H54 (cell line): ENCODE results near the gene ANKRD44.
A peak's percentile ranks its signal among the peaks of the same experiment; 100 is the strongest.

Source experiments
- DNase-seq: peaks from one replicate; pipeline ENCODE4 v3.0.0; 2011; ENCODE audit warnings: low spot score, mixed read lengths; ENCODE audit not compliant: insufficient read length
- FAIRE-seq: peaks from 3 replicates; lab custom pipeline; 2011; peaks lifted over from hg19 to GRCh38; lab: Jason Lieb, UNC
- POLR2A ChIP-seq: IDR thresholded peaks from 2 replicates; pipeline ENCODE4 v1.6.1; 2011; ENCODE audit warnings: low read depth, mild to moderate bottlenecking, low read length

The ANKRD44 gene

GRCh38 chr2:197269815-197270214 is 40.8 kb downstream of the ANKRD44 start:
- no peak for FAIRE-seq
- no peak for TF ChIP-seq POLR2A
- no peak for DNase-seq

- DNase-seq (no peak), FAIRE-seq (no peak)
- no peak for TF ChIP-seq POLR2A
Observed at GRCh38 chr2:197268786-197269584, 41.6 kb downstream of the ANKRD44 start.

GRCh38 chr2:197266477-197266876 is 44.1 kb downstream of the ANKRD44 start:
- no peak for DNase-seq
- TF ChIP-seq POLR2A, result no peak
- FAIRE-seq, result no peak

- TF ChIP-seq POLR2A, result no peak
- FAIRE-seq (no peak), DNase-seq (no peak)
Observed at GRCh38 chr2:197265924-197266323, 44.7 kb downstream of the ANKRD44 start.

DNA sequence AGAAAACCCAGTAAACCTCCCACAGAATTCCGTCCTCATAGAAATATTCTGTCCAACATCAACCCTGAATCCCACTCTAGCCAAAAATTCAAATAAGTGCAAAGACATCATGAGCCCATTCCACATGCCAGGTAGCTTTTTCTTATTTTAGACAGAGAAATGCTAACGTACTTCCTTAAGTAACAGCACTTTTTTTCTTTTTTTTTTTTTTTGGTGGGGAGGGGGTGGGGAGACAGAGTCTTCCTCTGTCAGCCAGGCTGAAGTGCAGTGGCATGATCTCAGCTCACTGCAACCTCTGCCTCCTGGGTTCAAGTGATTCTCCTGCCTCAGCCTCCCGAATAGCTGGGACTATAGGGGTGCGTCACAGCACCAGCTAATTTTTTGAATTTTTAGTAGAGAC is 45.5 kb downstream of the ANKRD44 start:
- no peak for DNase-seq
- TF ChIP-seq POLR2A, result no peak
- FAIRE-seq, result no peak

DNA sequence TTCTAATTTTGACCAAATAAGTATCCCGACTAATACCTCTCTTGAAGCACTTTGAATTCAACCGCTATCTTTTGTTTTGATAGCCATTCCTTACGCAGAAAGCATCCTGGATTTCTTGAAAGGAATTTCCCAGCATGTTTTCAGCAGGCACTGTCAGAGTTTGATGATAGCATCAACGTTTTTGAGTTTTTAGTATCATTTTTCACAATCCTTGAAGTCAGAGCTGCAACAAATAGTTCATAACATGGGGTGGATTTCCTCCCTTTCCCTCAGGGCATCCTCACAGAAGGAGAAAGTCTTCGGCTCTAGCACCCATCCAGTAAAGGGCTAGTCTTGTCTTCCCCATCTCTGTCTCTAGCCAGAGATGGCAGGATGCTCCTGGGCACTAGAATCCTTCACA is 46.2 kb downstream of the ANKRD44 start:
- DNase-seq (no peak), FAIRE-seq (no peak)
- TF ChIP-seq POLR2A, result no peak

- TF ChIP-seq POLR2A, result no peak
- DNase-seq, result no peak
- FAIRE-seq, result no peak
Observed at GRCh38 chr2:197263077-197263476, 47.5 kb downstream of the ANKRD44 start.

DNA sequence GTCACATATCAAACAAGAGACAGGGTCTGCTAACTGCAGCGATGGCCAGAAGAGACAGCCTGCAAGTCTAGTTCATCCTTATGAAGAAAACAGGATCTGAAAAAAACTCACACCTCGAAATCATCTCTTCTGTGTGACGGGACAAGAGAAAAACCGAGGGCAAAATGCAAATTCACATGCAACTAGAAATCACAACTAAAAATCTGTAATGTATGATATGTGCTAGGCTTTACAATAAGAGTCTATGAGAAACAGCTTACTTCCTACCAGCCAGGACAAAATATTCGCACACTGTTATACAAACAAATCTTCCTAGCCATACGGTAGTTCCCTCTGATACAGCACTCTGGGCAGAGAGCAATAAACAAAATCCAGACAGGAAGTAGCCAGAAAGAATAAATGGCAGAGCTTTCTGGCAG is 48.8 kb downstream of the ANKRD44 start:
- no peak for TF ChIP-seq POLR2A
- DNase-seq (no peak), FAIRE-seq (no peak)

GRCh38 chr2:197259470-197259999 is 51.0 kb downstream of the ANKRD44 start:
- no peak for TF ChIP-seq POLR2A
- no peak for FAIRE-seq
- no peak for DNase-seq

GRCh38 chr2:197258580-197258979 is 52.0 kb downstream of the ANKRD44 start:
- FAIRE-seq (no peak), DNase-seq (no peak)
- TF ChIP-seq POLR2A, result no peak

DNA sequence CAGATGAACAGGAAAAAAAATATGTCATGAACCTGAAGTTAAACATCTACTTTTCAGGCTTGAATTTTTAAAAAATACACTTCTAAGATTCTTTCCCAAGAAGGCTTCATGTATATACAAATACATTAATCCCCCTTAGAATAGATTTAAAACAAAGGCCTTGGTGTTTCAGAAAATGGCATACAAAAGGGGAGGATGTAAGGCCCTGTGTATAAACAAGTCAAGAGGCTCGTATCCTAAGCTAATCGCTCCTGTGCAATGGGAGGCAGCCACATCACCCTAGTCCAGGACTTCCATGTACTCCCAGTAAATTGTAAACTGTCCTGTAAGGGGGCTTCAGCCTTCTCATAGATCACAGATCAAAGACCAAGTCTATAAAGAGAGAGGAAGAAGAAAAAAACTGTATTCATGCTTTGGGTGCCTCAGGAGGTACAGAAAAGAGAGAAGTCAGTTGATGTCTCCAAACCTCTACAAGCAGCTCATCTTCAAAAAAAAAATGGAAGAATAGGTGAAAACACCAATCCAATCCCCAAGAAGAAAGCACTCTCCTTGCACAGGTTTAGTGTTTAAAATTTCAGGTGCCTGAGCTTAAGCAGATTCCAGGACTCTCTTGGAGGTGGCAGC is 53.9 kb downstream of the ANKRD44 start:
- TF ChIP-seq POLR2A, result no peak
- no peak for FAIRE-seq
- DNase-seq, result no peak

DNA sequence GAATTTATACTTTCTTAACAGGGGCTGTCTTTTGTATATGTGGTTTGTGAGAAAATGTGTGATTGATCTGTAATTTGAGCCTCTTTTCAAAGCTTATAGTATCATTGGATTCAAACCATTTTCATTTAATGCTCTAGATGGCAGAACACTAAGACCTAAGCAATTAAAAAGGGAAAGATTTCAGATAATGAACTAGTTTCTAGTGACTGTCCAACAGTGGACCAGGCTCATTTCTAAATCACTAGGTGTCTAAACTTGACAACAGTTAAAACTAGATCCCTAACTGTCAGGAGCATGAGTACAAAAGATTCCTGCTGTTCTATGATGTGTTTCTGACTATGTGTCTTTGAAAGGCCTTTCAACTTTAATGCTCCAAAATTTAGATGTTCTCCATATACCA is 54.6 kb downstream of the ANKRD44 start:
- no peak for FAIRE-seq
- TF ChIP-seq POLR2A, result no peak
- no peak for DNase-seq

GRCh38 chr2:197255543-197255942 is 55.0 kb downstream of the ANKRD44 start:
- FAIRE-seq (no peak), DNase-seq (no peak)

DNA sequence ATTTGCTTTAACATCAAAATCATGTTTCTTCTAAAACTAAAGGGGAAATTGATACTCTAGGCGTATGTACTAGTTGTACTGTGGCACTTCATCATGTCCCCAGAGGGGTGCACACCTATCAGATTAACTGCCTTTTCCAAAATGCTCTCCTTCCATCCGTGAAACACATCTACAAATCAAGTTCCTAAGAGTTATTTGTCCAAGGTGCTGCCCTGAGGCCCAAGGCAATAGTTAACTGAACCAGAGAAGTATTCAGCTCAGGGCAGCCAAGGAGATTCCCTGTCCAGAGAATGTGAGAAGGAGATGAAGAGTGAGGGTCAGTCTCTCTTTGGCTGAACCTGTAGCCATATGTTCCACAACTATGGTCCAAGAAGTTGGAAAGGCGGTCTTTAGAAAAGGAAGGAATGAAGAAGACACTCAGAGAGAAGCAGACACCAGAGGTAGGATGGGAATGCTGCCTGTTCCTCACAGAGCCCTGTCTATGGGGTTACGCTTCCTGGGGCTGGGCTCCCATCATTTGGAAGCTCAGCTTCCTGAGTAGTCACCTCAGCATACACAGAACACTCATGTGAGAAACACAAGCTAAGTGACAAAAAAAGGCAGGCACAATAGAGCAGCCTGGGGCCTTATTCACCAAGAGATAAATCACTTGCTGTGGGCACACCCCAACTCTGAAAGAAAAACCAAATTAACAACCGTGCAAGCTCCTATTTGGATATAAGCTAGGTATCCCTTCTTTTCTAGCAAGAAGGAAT is 55.6 kb downstream of the ANKRD44 start:
- FAIRE-seq (peak; percentile 23), DNase-seq (no peak)
- TF ChIP-seq POLR2A, result no peak

More at GRCh38 chr2:197255543-197255942, 55.0 kb downstream of the ANKRD44 start:
- no peak for TF ChIP-seq POLR2A

- DNase-seq, result no peak
- FAIRE-seq, result no peak
- no peak for TF ChIP-seq POLR2A
Observed at GRCh38 chr2:197251576-197251975, 59.0 kb downstream of the ANKRD44 start.
